Tibial nerve (tissue), 4 donors: ENCODE measurements around the gene ARRB1. TPM values are rescaled to one million over a fixed set of nuclear protein-coding genes. Genes with fewer than 3 reads are reported as not detected.

Source experiments
- DNase-seq, 2 donors: peaks; one replicate each; pipeline ENCODE4 v3.0.0-alpha.2; 2019; ENCODE audit warnings: low spot score in 2 of 2
- H3K27ac ChIP-seq, 4 donors: fragments of 200-600 bp; sonication (generic) in 3 of 4; one replicate each; pipeline ENCODE4 v1.5.1; 2017 to 2019; ENCODE audit warnings: mild to moderate bottlenecking in 1 of 4
- H3K27me3 ChIP-seq, 2 donors: fragments of 200-600 bp; sonication (generic) in 1 of 2; one replicate each; pipeline versions ENCODE4 v1.5.1 to v1.6.0; 2017 to 2019
- H3K36me3 ChIP-seq, 3 donors: fragments of 200-600 bp; sonication (generic); one replicate each; pipeline ENCODE4 v1.5.1; 2018 to 2019
- H3K4me1 ChIP-seq, 4 donors: fragments of 200-600 bp; sonication (generic) in 3 of 4; one replicate each; pipeline ENCODE4 v1.5.1; 2017 to 2019
- H3K4me3 ChIP-seq, 4 donors: fragments of 200-600 bp; sonication (generic) in 3 of 4; one replicate each; pipeline ENCODE4 v1.5.1; 2017 to 2019; ENCODE audit warnings: mild to moderate bottlenecking in 1 of 4, moderate library complexity in 1 of 4
- H3K9me3 ChIP-seq, 4 donors: fragments of 200-600 bp; sonication (generic) in 3 of 4; one replicate each; pipeline ENCODE4 v1.5.1; 2017 to 2019
- CTCF ChIP-seq, 5 experiments: fragments of 200-600 bp in 3 of 5; fragments of 450-650 bp in 2 of 5; sonication (generic) in 3 of 5; IDR thresholded peaks; one replicate each; pipeline ENCODE4 v1.5.1; 2016 to 2019; ENCODE audit warnings: antibody characterized with exemption in 5 of 5, mild to moderate bottlenecking in 3 of 5, moderate library complexity in 2 of 5
- EP300 ChIP-seq, 2 donors: sonication (generic); formaldehyde crosslinking; IDR thresholded peaks; one replicate each; pipeline ENCODE4 v1.6.1; 2017; ENCODE audit warnings: antibody characterized with exemption in 2 of 2, mild to moderate bottlenecking in 1 of 2
- POLR2A ChIP-seq, 2 donors: fragments of 450-650 bp; IDR thresholded peaks; one replicate each; pipeline ENCODE4 v1.6.1; 2017; ENCODE audit warnings: antibody characterized with exemption in 2 of 2, mild to moderate bottlenecking in 2 of 2, moderate library complexity in 2 of 2
- WGBS, 2 donors: methylation state at CpG; one replicate each; pipeline ENCODE4 v1.1.5; 2018; 5-methylcytosine and 5-hydroxymethylcytosine counted together
- total RNA-seq, 4 donors: library from RNA; depleted of rRNA; stranded (reverse); fragments of >200 nt; gene quantifications; one replicate each; pipeline ENCODE4 v1.1.0, GENCODE V29; 2016

The ARRB1 gene
- total RNA-seq, 4 donors from 2014 or later = 38.2 to 68.1 (median 45.8) TPM

GRCh38 chr11:75326439-75326810 lies 25.0 kb downstream of the ARRB1 start:
- TF ChIP-seq POLR2A (IDR thresholded peaks at IDR 0.05) (no peak), EP300 (IDR thresholded peaks at IDR 0.05) (no peak), CTCF (IDR thresholded peaks at IDR 0.05) (no peak)
- Histone ChIP-seq H3K9me3 (no peaks in the 10 kb centered on the region), H3K36me3 (no peaks in the 10 kb centered on the region), H3K27ac (peak overlapping the region in 3 of 4 donors; percentile 16 to 81 (median 47)), H3K27me3 (no peaks in the 10 kb centered on the region), H3K4me1 (peaks cover 0 to 35% (median 14%) of the 10 kb centered on the region in 4 donors), H3K4me3 (no peak overlapping the region)
- 76 to 84% methylated on average over 3 of the region's 3 CpGs for WGBS, 2 donors
- no peak for DNase-seq

GRCh38 chr11:75325713-75326438 lies 25.6 kb downstream of the ARRB1 start:
- H3K36me3 ChIP-seq = no peaks in the 10 kb centered on the region
- TF ChIP-seq EP300 (IDR thresholded peaks at IDR 0.05) (no peak), CTCF (IDR thresholded peaks at IDR 0.05) (no peak), POLR2A (IDR thresholded peaks at IDR 0.05) (no peak)
- WGBS, 2 donors = 34 to 41% methylated on average over 10 of the region's 10 CpGs
- H3K4me3 ChIP-seq = no peak overlapping the region
- DNase-seq = peak in 1 of 2 donors; percentile 43
- peaks cover 0 to 37% (median 14%) of the 10 kb centered on the region in 4 donors for H3K4me1 ChIP-seq
- H3K27ac ChIP-seq = peak overlapping the region in 3 of 4 donors; percentile 41 to 81 (median 47)
- H3K9me3 ChIP-seq = no peaks in the 10 kb centered on the region
- H3K27me3 ChIP-seq = no peaks in the 10 kb centered on the region

GRCh38 chr11:75324740-75325139 lies 26.7 kb downstream of the ARRB1 start:
- WGBS, 2 donors = 72 to 76% methylated on average over 4 of the region's 4 CpGs
- Histone ChIP-seq H3K27me3 (no peaks in the 10 kb centered on the region), H3K4me3 (no peak overlapping the region), H3K4me1 (peaks cover 0 to 41% (median 21%) of the 10 kb centered on the region in 4 donors), H3K27ac (peak overlapping the region in 1 of 4 donors; percentile 81), H3K9me3 (no peaks in the 10 kb centered on the region), H3K36me3 (no peaks in the 10 kb centered on the region)
- TF ChIP-seq POLR2A (IDR thresholded peaks at IDR 0.05) = no peak
- DNase-seq = no peak

GRCh38 chr11:75324189-75324588 lies 27.3 kb downstream of the ARRB1 start:
- DNase-seq = no peak
- H3K4me3 ChIP-seq = no peak overlapping the region
- peaks cover 0 to 42% (median 21%) of the 10 kb centered on the region in 4 donors for H3K4me1 ChIP-seq
- H3K27ac ChIP-seq = no peak overlapping the region
- no peaks in the 10 kb centered on the region for H3K36me3 ChIP-seq
- no peaks in the 10 kb centered on the region for H3K27me3 ChIP-seq
- H3K9me3 ChIP-seq = no peaks in the 10 kb centered on the region
- no peak for TF ChIP-seq EP300 (IDR thresholded peaks at IDR 0.05)
- no peak for TF ChIP-seq POLR2A (IDR thresholded peaks at IDR 0.05)
- TF ChIP-seq CTCF (IDR thresholded peaks at IDR 0.05) = no peak
- 90 to 94% methylated on average over 12 of the region's 12 CpGs for WGBS, 2 donors

- no peak overlapping the region for H3K4me3 ChIP-seq
- H3K27ac ChIP-seq = no peak overlapping the region
- DNase-seq = no peak
- no peaks in the 10 kb centered on the region for H3K27me3 ChIP-seq
- peaks cover 0 to 42% (median 21%) of the 10 kb centered on the region in 4 donors for H3K4me1 ChIP-seq
- 72 to 78% methylated on average over 7 of the region's 7 CpGs for WGBS, 2 donors
- H3K9me3 ChIP-seq = no peaks in the 10 kb centered on the region
- no peaks in the 10 kb centered on the region for H3K36me3 ChIP-seq
- TF ChIP-seq CTCF (IDR thresholded peaks at IDR 0.05) (no peak), EP300 (IDR thresholded peaks at IDR 0.05) (no peak), POLR2A (IDR thresholded peaks at IDR 0.05) (no peak)
These were observed 27.9 kb downstream of the ARRB1 start for GRCh38 chr11:75323609-75324008.
